HEK293 (cell line): ENCODE data around the gene KCNH8.

Source experiments
- CTCF ChIA-PET: fragments of 350-600 bp; formaldehyde crosslinking; extraction: SDS; loops from one replicate; lab custom pipeline; 2021; ENCODE audit warnings: antibody characterized with exemption; lab: Yijun Ruan, JAX
- POLR2A ChIA-PET: fragments of 300-600 bp; formaldehyde crosslinking; extraction: SDS; loops from one replicate; lab custom pipeline; 2020; ENCODE audit warnings: antibody characterized with exemption, inconsistent platforms; lab: Yijun Ruan, JAX
- H3K27ac ChIP-seq: fragments of 200-500 bp; sonication (Bioruptor generic); 2 replicates; pipeline ENCODE4 v1.5.1; 2014; ENCODE audit warnings: low read depth, low read length, control low read depth, inconsistent platforms; ENCODE audit errors: extremely low read depth
- H3K36me3 ChIP-seq, 2 experiments: fragments of 200-500 bp in 1 of 2; sonication (Bioruptor generic) in 1 of 2; 1 replicate in 1 of 2; 2 replicates in 1 of 2; pipeline ENCODE4 v1.5.1; 2014 to 2017; ENCODE audit warnings: inconsistent platforms in 2 of 2, low read length in 2 of 2; ENCODE audit not compliant: control insufficient read depth in 2 of 2, insufficient read depth in 1 of 2
- H3K4me1 ChIP-seq: fragments of 200-500 bp; sonication (Bioruptor generic); 2 replicates; pipeline ENCODE4 v1.5.1; 2014; ENCODE audit warnings: mild to moderate bottlenecking, low read length, inconsistent platforms; ENCODE audit not compliant: control insufficient read depth, insufficient read depth
- H3K4me3 ChIP-seq: 2 replicates; pipeline ENCODE4 v1.5.1; 2011; ENCODE audit warnings: low read depth, mild to moderate bottlenecking, control low read depth, low read length, moderate library complexity
- H3K9me3 ChIP-seq: fragments of 200-500 bp; sonication (Bioruptor generic); 2 replicates; pipeline ENCODE4 v1.5.1; 2014; ENCODE audit warnings: low read depth, low read length, inconsistent platforms; ENCODE audit not compliant: control insufficient read depth, insufficient read depth
- BCL6B ChIP-seq: fragments of 450-650 bp; formaldehyde crosslinking; IDR thresholded peaks from 2 replicates; pipeline ENCODE4 v1.5.1; 2017; ENCODE audit warnings: missing biosample characterization, missing genetic modification characterization
- GLIS1 ChIP-seq: fragments of 450-650 bp; formaldehyde crosslinking; IDR thresholded peaks from 2 replicates; pipeline ENCODE4 v1.5.1; 2016; ENCODE audit warnings: missing biosample characterization, missing genetic modification characterization
- HOXA7 ChIP-seq: sonication (generic); formaldehyde crosslinking; IDR thresholded peaks from 2 replicates; pipeline ENCODE4 v1.8.1; 2022; ENCODE audit warnings: missing genetic modification reagents, borderline replicate concordance
- HOXC10 ChIP-seq: sonication (generic); formaldehyde crosslinking; IDR thresholded peaks from 2 replicates; pipeline ENCODE4 v1.8.1; 2023; ENCODE audit warnings: mild to moderate bottlenecking, missing genetic modification reagents
- KLF8 ChIP-seq: fragments of 450-650 bp; formaldehyde crosslinking; IDR thresholded peaks from 2 replicates; pipeline ENCODE4 v1.5.1; 2016; ENCODE audit warnings: missing biosample characterization, missing genetic modification characterization
- PATZ1 ChIP-seq: fragments of 450-650 bp; formaldehyde crosslinking; IDR thresholded peaks from 2 replicates; pipeline ENCODE4 v1.5.1; 2016; ENCODE audit warnings: missing biosample characterization, missing genetic modification characterization
- SCRT1 ChIP-seq: fragments of 450-650 bp; formaldehyde crosslinking; IDR thresholded peaks from 2 replicates; pipeline ENCODE4 v1.5.1; 2016; ENCODE audit warnings: missing biosample characterization, missing genetic modification characterization, borderline replicate concordance
- ZBTB11 ChIP-seq: fragments of 450-650 bp; formaldehyde crosslinking; conservative IDR thresholded peaks from 2 replicates; pipeline ENCODE4 v1.5.1; 2016; ENCODE audit warnings: low read depth, missing biosample characterization, missing genetic modification characterization
- ZBTB44 ChIP-seq: fragments of 450-650 bp; IDR thresholded peaks from 2 replicates; pipeline ENCODE4 v1.5.1; 2018; ENCODE audit warnings: missing biosample characterization, mild to moderate bottlenecking, missing genetic modification characterization
- ZBTB7A ChIP-seq: fragments of 450-650 bp; formaldehyde crosslinking; IDR thresholded peaks from 2 replicates; pipeline ENCODE4 v1.5.1; 2016; ENCODE audit warnings: low read depth, missing biosample characterization, missing genetic modification characterization
- ZBTB8A ChIP-seq: fragments of 450-650 bp; formaldehyde crosslinking; IDR thresholded peaks from 2 replicates; pipeline ENCODE4 v1.5.1; 2016; ENCODE audit warnings: missing biosample characterization, missing genetic modification characterization
- ZEB2 ChIP-seq: fragments of 450-650 bp; formaldehyde crosslinking; IDR thresholded peaks from 2 replicates; pipeline ENCODE4 v1.5.1; 2016; ENCODE audit warnings: missing biosample characterization, missing genetic modification characterization
- ZFP3 ChIP-seq: fragments of 450-650 bp; formaldehyde crosslinking; IDR thresholded peaks from 2 replicates; pipeline ENCODE4 v1.5.1; 2016; ENCODE audit warnings: low read depth, missing biosample characterization, missing genetic modification characterization
- ZFP41 ChIP-seq: fragments of 450-650 bp; formaldehyde crosslinking; IDR thresholded peaks from 2 replicates; pipeline ENCODE4 v1.5.1; 2016; ENCODE audit warnings: missing biosample characterization, missing genetic modification characterization, borderline replicate concordance
- ZNF140 ChIP-seq: fragments of 450-650 bp; formaldehyde crosslinking; IDR thresholded peaks from 2 replicates; pipeline ENCODE4 v1.5.1; 2016; ENCODE audit warnings: missing biosample characterization, missing genetic modification characterization
- ZNF423 ChIP-seq: fragments of 450-650 bp; formaldehyde crosslinking; IDR thresholded peaks from 2 replicates; pipeline ENCODE4 v1.5.1; 2016; ENCODE audit warnings: missing biosample characterization, missing genetic modification characterization
- ZNF530 ChIP-seq: fragments of 450-650 bp; formaldehyde crosslinking; IDR thresholded peaks from 2 replicates; pipeline ENCODE4 v1.5.1; 2016; ENCODE audit warnings: low read depth, missing biosample characterization, missing genetic modification characterization
- ZNF558 ChIP-seq: fragments of 450-650 bp; formaldehyde crosslinking; IDR thresholded peaks from 2 replicates; pipeline ENCODE4 v1.5.1; 2016; ENCODE audit warnings: missing biosample characterization, missing genetic modification characterization
- ZNF585B ChIP-seq: fragments of 450-650 bp; formaldehyde crosslinking; IDR thresholded peaks from 2 replicates; pipeline ENCODE4 v1.5.1; 2016; ENCODE audit warnings: missing biosample characterization, missing genetic modification characterization
- ZNF629 ChIP-seq: fragments of 450-650 bp; formaldehyde crosslinking; IDR thresholded peaks from 2 replicates; pipeline ENCODE4 v1.5.1; 2017; ENCODE audit warnings: missing biosample characterization, missing genetic modification characterization
- ZNF654 ChIP-seq: fragments of 450-650 bp; formaldehyde crosslinking; IDR thresholded peaks from 2 replicates; pipeline ENCODE4 v1.5.1; 2016; ENCODE audit warnings: low read depth, missing biosample characterization, missing genetic modification characterization
- ZNF704 ChIP-seq: fragments of 450-650 bp; formaldehyde crosslinking; IDR thresholded peaks from 2 replicates; pipeline ENCODE4 v1.5.1; 2016; ENCODE audit warnings: missing biosample characterization, missing genetic modification characterization
- ZNF785 ChIP-seq: fragments of 450-650 bp; formaldehyde crosslinking; IDR thresholded peaks from 2 replicates; pipeline ENCODE4 v1.5.1; 2016; ENCODE audit warnings: missing biosample characterization, missing genetic modification characterization
- ZSCAN5A ChIP-seq: fragments of 450-650 bp; formaldehyde crosslinking; IDR thresholded peaks from 2 replicates; pipeline ENCODE4 v1.5.1; 2016; ENCODE audit warnings: missing biosample characterization, missing genetic modification characterization

KCNH8 gene

GRCh38 chr3:19427422-19428149 lies 279.3 kb downstream of the KCNH8 start (continued):
- no peak for TF ChIP-seq HOXA7
- TF ChIP-seq ZNF558 (tag by site-specific recombination), result no peak
- no peak for TF ChIP-seq BCL6B (tag by site-specific recombination)
- TF ChIP-seq ZNF654 (tag by site-specific recombination), result no peak
- no peak for TF ChIP-seq HOXC10 (CRISPR knock-in tag)
- TF ChIP-seq GLIS1 (tag by site-specific recombination), result no peak
- TF ChIP-seq SCRT1 (tag by site-specific recombination), result no peak
- TF ChIP-seq, all 188 proteins: peak for 0

GRCh38 chr3:19428729-19429128 lies 280.4 kb downstream of the KCNH8 start:
- no peaks in the 10 kb centered on the region for H3K36me3 ChIP-seq
- ChIA-PET POLR2A (no interaction called here), CTCF (no interaction called here)
- H3K27ac ChIP-seq, result no peak overlapping the region
- H3K4me3 ChIP-seq, result no peak overlapping the region
- H3K4me1 ChIP-seq, result no peaks in the 10 kb centered on the region
- no peak for TF ChIP-seq ZBTB8A (tag by site-specific recombination)
- no peak for TF ChIP-seq ZNF785 (tag by site-specific recombination)
- TF ChIP-seq ZNF704, result no peak
- no peak for TF ChIP-seq ZBTB7A (tag by site-specific recombination)
- no peak for TF ChIP-seq ZNF423 (tag by site-specific recombination)
- no peak for TF ChIP-seq PATZ1
- no peak for TF ChIP-seq ZFP3 (tag by site-specific recombination)
- TF ChIP-seq ZNF585B (tag by site-specific recombination), result no peak
- no peak for TF ChIP-seq ZBTB44
- no peak for TF ChIP-seq ZBTB11
- TF ChIP-seq ZEB2, result no peak
- no peak for TF ChIP-seq ZNF530
- no peak for TF ChIP-seq ZNF629 (tag by site-specific recombination)
- TF ChIP-seq ZNF140 (tag by site-specific recombination), result no peak
- TF ChIP-seq KLF8, result no peak
- no peak for TF ChIP-seq ZSCAN5A
- no peak for TF ChIP-seq GLIS1 (tag by site-specific recombination)
- no peak for TF ChIP-seq ZFP41
- H3K9me3 ChIP-seq, result no peaks in the 10 kb centered on the region
